ENCODE data around the gene C16orf54. TPM values are rescaled to one million over a fixed set of nuclear protein-coding genes. Genes with fewer than 3 reads are reported as not detected.
A peak's percentile ranks its signal among the peaks of the same experiment; 100 is the strongest.
"Not testable (repeated sequence)": the region's sequence is repeated elsewhere in the genome, so short reads cannot be mapped to it uniquely, and the experiment has no call there.

The C16orf54 gene
- 0.65 TPM for total RNA-seq
- long read RNA-seq, partial matches to known transcripts = 0 of 1 reads
- long read RNA-seq, other reads (novel, unspliced or antisense) = 0 of 1 reads

GRCh38 chr16:29745853-29746345, at the start of gene C16orf54:
Gene C16orf54 (minus strand): TSS chr16:29745990. CDS start chr16:29744951, 1,039 bp downstream.
- ATAC-seq (ENCODE audit: poor library complexity) (peak; percentile 86), DNase-seq (peak; percentile 90)
- intact Hi-C loops (cut with DNase I) = no loop called here

DNA sequence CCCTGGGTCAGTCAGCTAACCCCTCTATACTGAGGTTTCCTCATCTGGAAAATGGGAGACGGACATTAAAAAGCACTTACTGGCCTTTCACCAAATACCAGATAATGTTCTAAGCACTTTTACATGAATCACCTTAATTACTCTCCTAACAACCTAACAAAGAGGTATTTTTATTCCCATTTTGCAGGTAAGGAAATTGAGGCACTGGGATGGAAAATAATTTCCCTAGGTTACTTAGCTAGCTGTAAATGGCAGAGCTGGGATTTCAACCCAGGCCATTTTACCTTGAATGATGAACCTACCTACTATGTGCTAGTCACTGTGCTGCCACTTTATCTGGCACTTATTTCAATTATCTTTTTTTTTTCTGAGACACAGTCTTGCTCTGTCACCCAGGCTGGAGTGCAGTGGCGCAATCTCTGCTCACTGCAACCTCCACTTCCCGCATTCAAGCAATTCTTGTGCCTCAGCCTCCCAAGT, 48.5 kb upstream of the C16orf54 start:
- no peak for ATAC-seq (ENCODE audit: poor library complexity)
- intact Hi-C loops (cut with DNase I) = no loop called here
- DNase-seq = no peak

- DNase-seq; intact Hi-C loops (cut with DNase I); ATAC-seq (ENCODE audit: poor library complexity): not testable (repeated sequence)
These were observed 47.4 kb upstream of the C16orf54 start for GRCh38 chr16:29793153-29793552.

DNA sequence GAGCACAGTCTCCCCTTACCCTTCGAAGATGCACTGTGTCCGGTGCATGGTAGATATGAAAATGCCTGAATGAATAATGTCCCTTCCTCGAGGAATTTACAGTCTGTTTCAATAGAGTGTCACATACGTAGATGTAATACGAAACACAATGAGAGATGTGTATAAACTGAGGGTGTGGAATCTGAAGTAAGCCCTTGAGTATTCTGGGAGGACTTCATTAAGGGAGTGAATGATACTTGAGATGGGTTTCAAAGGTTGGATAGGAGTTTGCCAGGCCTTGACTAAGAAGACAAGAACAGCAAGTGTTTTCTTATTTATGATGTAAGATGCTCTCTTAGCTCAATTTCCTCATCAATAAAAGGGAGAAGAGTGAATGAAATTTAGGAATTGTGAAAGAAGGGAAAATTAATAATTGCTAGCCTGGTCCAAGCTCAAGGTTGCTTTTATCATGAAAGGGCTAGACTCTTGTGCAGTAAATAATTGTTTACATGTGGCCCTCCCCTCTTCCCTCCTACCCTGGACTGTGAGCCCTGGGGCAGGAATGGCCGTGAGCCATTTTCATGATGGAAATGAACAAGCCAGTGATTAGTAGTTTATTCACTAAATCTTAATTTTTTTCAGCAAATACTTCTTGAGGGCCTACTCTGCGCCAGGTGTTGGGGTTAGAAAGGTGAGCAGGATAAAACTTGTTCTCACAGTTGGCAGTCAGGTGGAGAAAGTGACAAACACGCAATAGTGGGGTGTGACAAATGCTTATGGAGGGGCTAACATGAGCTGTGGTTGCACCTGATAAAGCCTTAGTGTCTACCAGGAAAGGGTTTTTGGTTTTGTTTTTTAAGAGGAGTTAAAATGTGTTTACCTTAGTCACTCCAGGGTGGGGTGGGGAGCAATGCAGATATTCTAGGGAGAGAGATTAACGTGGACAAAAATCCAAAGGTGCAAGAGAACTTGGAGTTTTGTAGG, 46.3 kb upstream of the C16orf54 start:
- no peak for ATAC-seq (ENCODE audit: poor library complexity)
- DNase-seq = no peak
- intact Hi-C loops (cut with DNase I) = no loop called here

- intact Hi-C loops (cut with DNase I) = no loop called here
- DNase-seq (no peak), ATAC-seq (ENCODE audit: poor library complexity) (no peak)
These were observed 45.4 kb upstream of the C16orf54 start for GRCh38 chr16:29790949-29791844.

GRCh38 chr16:29790183-29790948, 44.6 kb upstream of the C16orf54 start, which contains the start of gene KIF22:
Gene KIF22 (plus strand): TSS chr16:29790751. CDS start chr16:29790760, 9 bp downstream.
- ATAC-seq (ENCODE audit: poor library complexity) (peak; percentile 100), DNase-seq (peak; percentile 100)
- intact Hi-C loops (cut with DNase I) = no loop called here

DNA sequence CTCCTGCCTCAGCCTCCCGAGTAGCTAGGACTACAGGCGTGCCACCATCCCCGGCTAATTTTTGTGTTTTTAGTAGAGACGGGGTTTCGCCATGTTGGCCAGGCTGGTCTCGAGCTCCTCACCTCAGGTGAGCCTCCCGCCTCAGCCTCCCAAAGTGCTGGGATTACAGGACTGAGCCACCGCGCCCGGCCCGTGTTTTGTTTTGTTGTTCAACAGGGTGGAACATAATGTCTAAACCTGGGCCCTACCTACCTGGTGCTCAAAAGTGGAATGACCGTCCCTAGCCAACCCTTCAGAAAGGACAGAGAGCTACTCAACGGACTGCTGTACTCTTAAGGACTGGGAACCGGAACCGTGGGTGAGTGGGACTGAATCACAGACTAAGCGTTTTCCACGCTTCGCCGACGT, 44.0 kb upstream of the C16orf54 start:
- intact Hi-C loops (cut with DNase I) = no loop called here
- no peak for ATAC-seq (ENCODE audit: poor library complexity)
- DNase-seq = no peak

- DNase-seq; intact Hi-C loops (cut with DNase I); ATAC-seq (ENCODE audit: poor library complexity): not testable (repeated sequence)
These were observed 41.4 kb upstream of the C16orf54 start for GRCh38 chr16:29787155-29787554.

GRCh38 chr16:29784901-29785500, 39.2 kb upstream of the C16orf54 start:
- DNase-seq = peak; percentile 87
- peak; percentile 95 for ATAC-seq (ENCODE audit: poor library complexity)
- intact Hi-C loops (cut with DNase I) = loop anchor here (2.0 kb wide), 1 partner anchor 50 kb away; no protein-coding TSS in a partner anchor

DNA sequence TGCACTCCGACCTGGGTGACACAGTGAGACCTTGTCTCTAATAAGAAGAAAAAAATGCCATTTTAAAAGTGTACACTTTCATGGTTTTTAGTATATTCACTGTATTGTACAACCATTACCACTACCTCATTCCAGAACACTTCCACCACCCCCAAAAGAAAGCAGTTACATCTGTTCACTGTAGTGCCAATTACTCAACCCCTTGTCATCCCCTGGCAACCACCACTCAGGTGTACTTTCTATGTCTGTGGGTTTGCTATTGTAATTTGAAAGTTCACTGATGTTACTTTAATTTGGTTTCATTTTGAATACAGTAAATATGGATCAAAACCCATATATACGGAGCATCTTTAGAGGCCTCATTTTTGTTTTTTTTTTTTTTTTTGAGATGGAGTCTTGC, 38.4 kb upstream of the C16orf54 start:
- DNase-seq = no peak

DNA sequence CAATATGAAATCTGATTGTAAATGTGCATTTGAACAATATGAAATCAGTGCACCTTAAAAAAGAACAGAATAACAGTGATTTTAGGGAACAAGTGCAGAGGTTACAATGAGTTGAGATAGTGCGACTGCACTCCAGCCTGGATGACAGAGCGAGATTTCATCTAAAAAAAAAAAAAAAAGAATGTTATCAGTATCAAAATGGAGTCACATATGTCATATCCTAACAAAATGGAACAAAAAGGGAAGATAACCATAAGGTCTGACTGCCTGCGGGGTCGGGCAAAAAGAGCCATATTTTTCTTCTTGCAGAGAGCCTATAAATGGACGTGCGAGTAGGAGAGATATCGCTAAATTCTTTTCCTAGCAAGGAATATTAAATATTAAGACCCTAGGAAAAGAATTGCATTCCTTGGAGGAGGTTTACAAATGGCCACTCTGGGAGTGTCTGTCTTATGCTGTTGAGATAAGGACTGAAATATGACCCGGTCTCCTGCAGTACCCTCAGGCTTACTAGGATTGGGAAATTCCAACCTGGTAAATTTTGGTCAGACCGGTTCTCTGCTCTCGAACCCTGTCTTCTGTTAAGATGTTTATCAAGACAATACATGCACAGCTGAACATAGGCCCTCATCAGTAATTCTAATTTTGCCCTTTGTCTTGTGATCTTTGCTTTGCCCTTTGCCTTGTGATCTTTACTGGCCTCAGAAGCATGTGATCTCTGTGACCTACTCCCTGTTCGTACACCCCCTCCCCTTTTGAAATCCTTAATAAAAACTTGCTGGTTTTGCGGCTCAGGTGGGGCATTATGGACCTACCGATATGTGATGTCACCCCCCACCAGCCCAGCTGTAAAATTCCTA, 37.5 kb upstream of the C16orf54 start:
- DNase-seq; intact Hi-C loops (cut with DNase I); ATAC-seq (ENCODE audit: poor library complexity): not testable (repeated sequence)

More for the DNA sequence above, 38.4 kb upstream of the C16orf54 start:
- intact Hi-C loops (cut with DNase I) = loop anchor here (2.0 kb wide), 1 partner anchor 51 kb away; no protein-coding TSS in a partner anchor
- no peak for ATAC-seq (ENCODE audit: poor library complexity)

DNA sequence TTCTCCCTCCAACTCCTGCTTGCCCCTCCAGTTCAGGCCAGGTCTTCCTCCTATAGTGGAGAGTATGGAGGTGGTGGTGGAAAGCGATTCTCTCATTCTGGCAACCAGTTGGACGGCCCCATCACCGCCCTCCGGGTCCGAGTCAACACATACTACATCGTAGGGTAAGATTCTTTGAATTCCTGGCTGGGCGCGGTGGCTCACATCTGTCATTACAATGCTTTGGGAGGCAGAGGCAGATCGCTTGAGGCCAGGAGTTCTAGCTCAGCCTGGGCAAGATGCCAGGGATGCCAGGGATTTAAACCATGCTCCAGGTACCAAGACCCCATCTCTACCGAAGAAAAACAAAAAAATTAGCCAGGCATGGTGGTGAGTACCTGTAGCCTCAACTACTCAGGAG, 33.7 kb upstream of the C16orf54 start:
- no peak for DNase-seq

GRCh38 chr16:29777576-29778350, 32.0 kb upstream of the C16orf54 start, which contains the start of gene ZG16:
Gene ZG16 (plus strand): TSS chr16:29778256. CDS start chr16:29779267, 1,011 bp downstream.
- ATAC-seq (ENCODE audit: poor library complexity) = no peak
- intact Hi-C loops (cut with DNase I) = no loop called here
- DNase-seq = no peak

More for the DNA sequence above, 33.7 kb upstream of the C16orf54 start:
- no peak for ATAC-seq (ENCODE audit: poor library complexity)
- intact Hi-C loops (cut with DNase I) = no loop called here

GRCh38 chr16:29775742-29776408, 30.1 kb upstream of the C16orf54 start:
- no peak for ATAC-seq (ENCODE audit: poor library complexity)
- intact Hi-C loops (cut with DNase I) = no loop called here
- no peak for DNase-seq

DNA sequence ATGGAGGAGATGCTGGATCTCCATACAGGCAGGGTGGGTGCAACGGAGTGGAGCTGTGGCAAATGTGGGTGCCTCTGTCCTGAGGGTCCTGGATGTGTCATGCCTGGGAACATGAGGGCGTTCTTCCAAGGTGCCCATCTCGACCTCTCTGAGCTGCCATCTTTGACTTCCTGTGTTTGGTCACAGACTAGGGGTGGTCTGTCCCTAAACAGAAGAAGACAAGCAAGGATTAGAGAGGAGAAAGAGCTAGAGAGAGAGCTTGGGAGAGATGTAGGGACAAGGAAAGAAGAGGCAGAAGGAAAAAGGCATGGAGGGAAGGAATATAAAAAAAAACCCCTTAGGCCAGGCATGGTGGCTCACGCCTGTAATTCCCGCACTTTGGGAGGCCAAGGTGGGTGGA, 28.9 kb upstream of the C16orf54 start:
- intact Hi-C loops (cut with DNase I) = no loop called here
- DNase-seq = no peak
- ATAC-seq (ENCODE audit: poor library complexity) = no peak

Measured in Right ventricle myocardium superior (tissue), 1 donor.